K562 (cell line): ENCODE data around the gene RAD51D. TPM values are rescaled to one million over a fixed set of nuclear protein-coding genes. Genes with fewer than 3 reads are reported as not detected.

ENCODE experiments used
- BCOR ChIP-seq: fragments of 450-650 bp; IDR thresholded peaks from 2 replicates; pipeline ENCODE4 v1.6.1; 2016
- CCNT2 ChIP-seq: IDR thresholded peaks from 2 replicates; pipeline ENCODE4 v1.6.1; 2011; ENCODE audit warnings: borderline replicate concordance, low read depth, mild to moderate bottlenecking, moderate library complexity, mixed read lengths, low read length; ENCODE audit not compliant: insufficient read length; ENCODE audit errors: extremely low read depth
- CGGBP1 ChIP-seq: fragments of 250-450 bp; sonication (Bioruptor Pico); IDR thresholded peaks from 2 replicates; pipeline ENCODE4 v1.9.0; 2021; ENCODE audit warnings: mild to moderate bottlenecking
- CSDE1 ChIP-seq, 2 experiments: fragments of 450-650 bp; IDR thresholded peaks; 2 replicates each; pipeline ENCODE4 v1.6.1; 2016; ENCODE audit warnings: mild to moderate bottlenecking in 1 of 2
- DDX20 ChIP-seq: fragments of 450-650 bp; IDR thresholded peaks from 2 replicates; pipeline ENCODE4 v1.6.1; 2016; ENCODE audit warnings: missing genetic modification characterization, low read depth, mild to moderate bottlenecking, missing compliant biosample characterization, moderate library complexity
- FOXK2 ChIP-seq, 2 experiments: fragments of 450-650 bp; IDR thresholded peaks in 1 of 2; conservative IDR thresholded peaks in 1 of 2; 2 replicates each; pipeline ENCODE4 v1.6.1; 2016; ENCODE audit warnings: low read depth in 2 of 2, mild to moderate bottlenecking in 1 of 2
- HDGF ChIP-seq: fragments of 450-650 bp; IDR thresholded peaks from 2 replicates; pipeline ENCODE4 v1.6.1; 2016
- HEY1 ChIP-seq: fragments of 250-450 bp; sonication (Bioruptor Pico); IDR thresholded peaks from 2 replicates; pipeline ENCODE4 v1.5.0; 2020; ENCODE audit warnings: mild to moderate bottlenecking, moderate library complexity, borderline replicate concordance
- HMGN3 ChIP-seq: IDR thresholded peaks from 2 replicates; pipeline ENCODE4 v1.6.1; 2011; ENCODE audit warnings: borderline replicate concordance, low read depth, mild to moderate bottlenecking, mixed read lengths, low read length; ENCODE audit not compliant: insufficient read length; ENCODE audit errors: extremely low read depth
- ILF3 ChIP-seq: fragments of 450-650 bp; IDR thresholded peaks from 2 replicates; pipeline ENCODE4 v1.6.1; 2018; ENCODE audit warnings: antibody characterized with exemption, mild to moderate bottlenecking, moderate library complexity, borderline replicate concordance
- IRF1 ChIP-seq: sonication (generic); formaldehyde crosslinking; IDR thresholded peaks from 2 replicates; pipeline ENCODE4 v1.8.0; 2022; ENCODE audit warnings: missing genetic modification reagents, mild to moderate bottlenecking, borderline replicate concordance
- IRF2 ChIP-seq: sonication (generic); formaldehyde crosslinking; IDR thresholded peaks from 2 replicates; pipeline ENCODE4 v1.8.1; 2022; ENCODE audit warnings: mild to moderate bottlenecking, missing genetic modification reagents
- KAT2B ChIP-seq: IDR thresholded peaks from one replicate; pipeline ENCODE4 v1.6.1; 2012; ENCODE audit warnings: low read depth, mild to moderate bottlenecking, control low read depth, inconsistent platforms, low read length, moderate library complexity
- MECOM ChIP-seq: fragments of 250-450 bp; sonication (Bioruptor Pico); IDR thresholded peaks from 2 replicates; pipeline ENCODE4 v1.8.0; 2022; ENCODE audit warnings: inconsistent platforms
- NFIX ChIP-seq: fragments of 250-450 bp; sonication (Bioruptor Pico); IDR thresholded peaks from 2 replicates; pipeline ENCODE4 v1.4.0; 2020; ENCODE audit warnings: low read depth, mild to moderate bottlenecking, moderate library complexity
- NONO ChIP-seq, 2 experiments: fragments of 200-400 bp in 1 of 2; fragments of 450-650 bp in 1 of 2; formaldehyde crosslinking in 1 of 2; IDR thresholded peaks; 2 replicates each; pipeline ENCODE4 v1.6.1; 2017; ENCODE audit warnings: low read depth in 2 of 2, mild to moderate bottlenecking in 2 of 2, moderate library complexity in 2 of 2, low read length in 1 of 2
- POLR2G ChIP-seq: fragments of 200-400 bp; formaldehyde crosslinking; IDR thresholded peaks from 2 replicates; pipeline ENCODE4 v1.6.1; 2017; ENCODE audit warnings: low read depth, mild to moderate bottlenecking, antibody characterized with exemption, low read length, moderate library complexity
- TOE1 ChIP-seq, 2 experiments: fragments of 450-650 bp in 1 of 2; sonication (generic) in 1 of 2; formaldehyde crosslinking in 1 of 2; IDR thresholded peaks; 2 replicates each; pipeline versions ENCODE4 v1.7.1 to v1.8.0; 2016 to 2022; ENCODE audit warnings: borderline replicate concordance in 2 of 2, mild to moderate bottlenecking in 2 of 2, antibody characterized with exemption in 1 of 2, inconsistent platforms in 1 of 2, low read depth in 1 of 2, missing genetic modification reagents in 1 of 2, moderate library complexity in 1 of 2
- TRIM24 ChIP-seq, 2 experiments: fragments of 450-650 bp; IDR thresholded peaks; 2 replicates each; pipeline ENCODE4 v1.6.1; 2016
- ZFP91 ChIP-seq: sonication (generic); formaldehyde crosslinking; IDR thresholded peaks from 2 replicates; pipeline ENCODE4 v1.8.0; 2022; ENCODE audit warnings: mild to moderate bottlenecking, missing genetic modification reagents
- ZNF274 ChIP-seq: IDR thresholded peaks from 2 replicates; pipeline ENCODE4 v1.6.1; 2011; ENCODE audit warnings: low read depth, mild to moderate bottlenecking, low read length, moderate library complexity, borderline replicate concordance
- ZNF277 ChIP-seq: fragments of 250-450 bp; sonication (Bioruptor Pico); IDR thresholded peaks from 2 replicates; pipeline ENCODE4 v1.8.0; 2022; ENCODE audit warnings: inconsistent platforms, mild to moderate bottlenecking, moderate library complexity, borderline replicate concordance
- ZNF444 ChIP-seq: fragments of 250-450 bp; sonication (Bioruptor Pico); IDR thresholded peaks from 2 replicates; pipeline ENCODE4 v1.4.0; 2020; ENCODE audit warnings: mild to moderate bottlenecking, moderate library complexity
- ZNF584 ChIP-seq: fragments of 200-800 bp; sonication (Bioruptor generic); IDR thresholded peaks from 2 replicates; pipeline ENCODE4 v1.6.1; 2016; ENCODE audit warnings: low read depth, mild to moderate bottlenecking, missing genetic modification characterization, missing compliant biosample characterization
- polyA plus RNA-seq, 8 experiments: library from polyadenylated mRNA; depleted of rRNA in 4 of 8; stranded (reverse) in 5 of 8; unstranded in 3 of 8; fragments of >200 nt; fragmentation: Nextera tagmentation in 2 of 8; fragmentation: Illumina TruSeq in 1 of 8; extraction: Ambion mirVana in 2 of 8; extraction: Trizol in 1 of 8; gene quantifications; 2 replicates each; pipeline versions ENCODE4 v1.2.1 to v1.2.3, GENCODE V29; 2011 to 2014; ENCODE audit warnings: inconsistent platforms in 1 of 8, missing spikeins in 1 of 8
- total RNA-seq, 7 experiments: library from RNA; depleted of rRNA in 6 of 7; stranded (reverse); fragments of >200 nt in 6 of 7; fragmentation: Illumina TruSeq in 2 of 7; extraction: Trizol in 2 of 7; gene quantifications; 2 replicates each; pipeline versions ENCODE4 v1.2.1 to v1.2.3, GENCODE V29; 2011 to 2021; ENCODE audit warnings: low replicate concordance in 1 of 7

The RAD51D gene
- total and polyA plus RNA-seq, 9 of the 15 experiments (the other 6 are each of a cell fraction or from before 2014, with no cell fraction given): 2.2 to 16.9 (median 8.7) TPM

- TF ChIP-seq POLR2G (peak; percentile 93), IRF2 (CRISPR knock-in tag) (no peak), CCNT2 (peak; percentile 50), HEY1 (CRISPR knock-in tag) (no peak), ZFP91 (CRISPR knock-in tag) (no peak), HMGN3 (peak; percentile 84), ZNF274 (no peak), FOXK2 (conservative IDR thresholded peaks at IDR 0.05 in 1 of 2, IDR thresholded peaks at IDR 0.05 in 1 of 2; ENCODE audit: low read depth in 2 of 2) (peak; percentile 45 to 55; a peak in 1 of 4 replicates), KAT2B (no peak), DDX20 (no peak), TRIM24 (IDR thresholded peaks at IDR 0.05) (no peak), HDGF (no peak), ZNF277 (CRISPR knock-in tag) (no peak), TOE1 (IDR thresholded peaks at IDR 0.05; ENCODE audit: borderline replicate concordance) (0 out of 2 replicates have a peak, but pooled peaks have one; percentile 53), TOE1 (CRISPR knock-in tag; IDR thresholded peaks at IDR 0.05; ENCODE audit: borderline replicate concordance, low read depth) (no peak), BCOR (no peak), CGGBP1 (CRISPR knock-in tag) (no peak), NONO (IDR thresholded peaks at IDR 0.05; ENCODE audit: low read depth in 2 of 2, low read length in 1 of 2) (peak in 1 of 2 experiments; percentile 50; a peak in 1 of 4 replicates), MECOM (CRISPR knock-in tag) (no peak), ILF3 (no peak), IRF1 (CRISPR knock-in tag) (peak; percentile 66; the same call in 1 of the 2 replicates), ZNF444 (no peak), ZNF584 (no peak), CSDE1 (IDR thresholded peaks at IDR 0.05) (no peak), NFIX (CRISPR knock-in tag) (no peak)
Observed at GRCh38 chr17:35141681-35142466, 22.2 kb upstream of the RAD51D start, which contains the start of gene NLE1 (continued).
